Measurements from ENCODE around the gene HSPA6. TPM values are rescaled to one million over a fixed set of nuclear protein-coding genes. Genes with fewer than 3 reads are reported as not detected.

Gene HSPA6
- total RNA-seq, 1 experiment from 2014 or later, result 14.6 TPM

GRCh38 chr1:161486806-161487741 is 37.3 kb upstream of the HSPA6 start:
- no peaks in the 10 kb centered on the region for H3K27me3 ChIP-seq (ENCODE audit: low read length)
- DNase-seq, result peak; percentile 97
- H3K9ac ChIP-seq (ENCODE audit: low read length), result no peak overlapping the region
- H3K36me3 ChIP-seq (ENCODE audit: insufficient read depth, low read length), result no peaks in the 10 kb centered on the region
- H3K79me2 ChIP-seq (ENCODE audit: low read length), result no peaks in the 10 kb centered on the region
- no peaks in the 10 kb centered on the region for H3K9me3 ChIP-seq (ENCODE audit: low read length)
- H3K4me1 ChIP-seq (ENCODE audit: low read length), result peaks cover 12% of the 10 kb centered on the region
- no peak overlapping the region for H3K27ac ChIP-seq (ENCODE audit: low read length)
- H2AFZ ChIP-seq (ENCODE audit: low read length), result no peak overlapping the region
- H3K4me2 ChIP-seq (ENCODE audit: low read depth, low read length, poor library complexity, severe bottlenecking), result no peak overlapping the region
- no peaks in the 10 kb centered on the region for H4K20me1 ChIP-seq (ENCODE audit: insufficient read depth, low read depth, low read length)
- H3K4me3 ChIP-seq (ENCODE audit: low read length), result no peak overlapping the region
- H3K9me2 ChIP-seq (replicated peaks; ENCODE audit: insufficient read depth, low read length), result no peaks in the 10 kb centered on the region

GRCh38 chr1:161491472-161491871 is 32.9 kb upstream of the HSPA6 start:
- H3K27ac ChIP-seq (ENCODE audit: low read length), result no peak overlapping the region
- H3K4me1 ChIP-seq (ENCODE audit: low read length), result peaks cover 12% of the 10 kb centered on the region
- no peaks in the 10 kb centered on the region for H3K27me3 ChIP-seq (ENCODE audit: low read length)
- H3K9me3 ChIP-seq (ENCODE audit: low read length), result no peaks in the 10 kb centered on the region
- no peaks in the 10 kb centered on the region for H3K79me2 ChIP-seq (ENCODE audit: low read length)
- H3K9ac ChIP-seq (ENCODE audit: low read length), result no peak overlapping the region
- no peaks in the 10 kb centered on the region for H4K20me1 ChIP-seq (ENCODE audit: insufficient read depth, low read depth, low read length)
- no peaks in the 10 kb centered on the region for H3K36me3 ChIP-seq (ENCODE audit: insufficient read depth, low read length)
- no peak overlapping the region for H3K4me3 ChIP-seq (ENCODE audit: low read length)
- H3K9me2 ChIP-seq (replicated peaks; ENCODE audit: insufficient read depth, low read length), result no peaks in the 10 kb centered on the region
- DNase-seq, result no peak
- H3K4me2 ChIP-seq (ENCODE audit: low read depth, low read length, poor library complexity, severe bottlenecking), result no peak overlapping the region
- no peak overlapping the region for H2AFZ ChIP-seq (ENCODE audit: low read length)

- Histone ChIP-seq H3K4me3 (ENCODE audit: low read length) (no peak overlapping the region), H3K9ac (ENCODE audit: low read length) (no peak overlapping the region), H3K9me2 (replicated peaks; ENCODE audit: insufficient read depth, low read length) (no peaks in the 10 kb centered on the region), H3K27me3 (ENCODE audit: low read length) (no peaks in the 10 kb centered on the region), H3K36me3 (ENCODE audit: insufficient read depth, low read length) (no peaks in the 10 kb centered on the region), H2AFZ (ENCODE audit: low read length) (no peak overlapping the region), H3K4me1 (ENCODE audit: low read length) (peaks cover 4% of the 10 kb centered on the region), H4K20me1 (ENCODE audit: insufficient read depth, low read depth, low read length) (no peaks in the 10 kb centered on the region), H3K4me2 (ENCODE audit: low read depth, low read length, poor library complexity, severe bottlenecking) (no peak overlapping the region), H3K9me3 (ENCODE audit: low read length) (no peaks in the 10 kb centered on the region), H3K79me2 (ENCODE audit: low read length) (no peaks in the 10 kb centered on the region), H3K27ac (ENCODE audit: low read length) (no peak overlapping the region)
- no peak for DNase-seq
Measured at GRCh38 chr1:161492827-161493226, 31.5 kb upstream of the HSPA6 start.

- no peak overlapping the region for H3K9ac ChIP-seq (ENCODE audit: low read length)
- no peaks in the 10 kb centered on the region for H3K4me1 ChIP-seq (ENCODE audit: low read length)
- no peak overlapping the region for H3K4me2 ChIP-seq (ENCODE audit: low read depth, low read length, poor library complexity, severe bottlenecking)
- no peaks in the 10 kb centered on the region for H3K79me2 ChIP-seq (ENCODE audit: low read length)
- H4K20me1 ChIP-seq (ENCODE audit: insufficient read depth, low read depth, low read length), result no peaks in the 10 kb centered on the region
- no peaks in the 10 kb centered on the region for H3K9me3 ChIP-seq (ENCODE audit: low read length)
- H3K36me3 ChIP-seq (ENCODE audit: insufficient read depth, low read length), result no peaks in the 10 kb centered on the region
- H2AFZ ChIP-seq (ENCODE audit: low read length), result no peak overlapping the region
- no peak for DNase-seq
- no peak overlapping the region for H3K4me3 ChIP-seq (ENCODE audit: low read length)
- H3K27ac ChIP-seq (ENCODE audit: low read length), result no peak overlapping the region
- H3K9me2 ChIP-seq (replicated peaks; ENCODE audit: insufficient read depth, low read length), result no peaks in the 10 kb centered on the region
- no peaks in the 10 kb centered on the region for H3K27me3 ChIP-seq (ENCODE audit: low read length)
Measured at GRCh38 chr1:161494091-161494735, 30.1 kb upstream of the HSPA6 start.

- Histone ChIP-seq H4K20me1 (ENCODE audit: insufficient read depth, low read depth, low read length) (no peaks in the 10 kb centered on the region), H3K9ac (ENCODE audit: low read length) (no peak overlapping the region), H3K9me3 (ENCODE audit: low read length) (no peaks in the 10 kb centered on the region), H2AFZ (ENCODE audit: low read length) (no peak overlapping the region), H3K36me3 (ENCODE audit: insufficient read depth, low read length) (no peaks in the 10 kb centered on the region), H3K4me3 (ENCODE audit: low read length) (no peak overlapping the region), H3K79me2 (ENCODE audit: low read length) (no peaks in the 10 kb centered on the region), H3K4me1 (ENCODE audit: low read length) (peaks cover 4% of the 10 kb centered on the region; the same call in 1 of the 2 replicates), H3K27me3 (ENCODE audit: low read length) (no peaks in the 10 kb centered on the region), H3K4me2 (ENCODE audit: low read depth, low read length, poor library complexity, severe bottlenecking) (no peak overlapping the region), H3K27ac (ENCODE audit: low read length) (no peak overlapping the region), H3K9me2 (replicated peaks; ENCODE audit: insufficient read depth, low read length) (no peaks in the 10 kb centered on the region)
- DNase-seq, result no peak
Measured at GRCh38 chr1:161495490-161495889, 28.9 kb upstream of the HSPA6 start.

GRCh38 chr1:161497961-161498360 is 26.4 kb upstream of the HSPA6 start:
- no peaks in the 10 kb centered on the region for H3K79me2 ChIP-seq (ENCODE audit: low read length)
- no peaks in the 10 kb centered on the region for H4K20me1 ChIP-seq (ENCODE audit: insufficient read depth, low read depth, low read length)
- H3K4me1 ChIP-seq (ENCODE audit: low read length), result peaks cover 4% of the 10 kb centered on the region; the same call in 1 of the 2 replicates
- no peak overlapping the region for H3K4me2 ChIP-seq (ENCODE audit: low read depth, low read length, poor library complexity, severe bottlenecking)
- no peak for DNase-seq
- no peak overlapping the region for H2AFZ ChIP-seq (ENCODE audit: low read length)
- no peaks in the 10 kb centered on the region for H3K27me3 ChIP-seq (ENCODE audit: low read length)
- no peak overlapping the region for H3K4me3 ChIP-seq (ENCODE audit: low read length)
- H3K36me3 ChIP-seq (ENCODE audit: insufficient read depth, low read length), result no peaks in the 10 kb centered on the region
- H3K9ac ChIP-seq (ENCODE audit: low read length), result no peak overlapping the region
- H3K27ac ChIP-seq (ENCODE audit: low read length), result no peak overlapping the region
- H3K9me3 ChIP-seq (ENCODE audit: low read length), result no peaks in the 10 kb centered on the region
- no peaks in the 10 kb centered on the region for H3K9me2 ChIP-seq (replicated peaks; ENCODE audit: insufficient read depth, low read length)

GRCh38 chr1:161498646-161499045 is 25.7 kb upstream of the HSPA6 start:
- Histone ChIP-seq H3K27me3 (ENCODE audit: low read length) (no peaks in the 10 kb centered on the region), H3K36me3 (ENCODE audit: insufficient read depth, low read length) (no peaks in the 10 kb centered on the region), H3K4me1 (ENCODE audit: low read length) (peaks cover 4% of the 10 kb centered on the region; the same call in 1 of the 2 replicates), H3K79me2 (ENCODE audit: low read length) (no peaks in the 10 kb centered on the region), H4K20me1 (ENCODE audit: insufficient read depth, low read depth, low read length) (no peaks in the 10 kb centered on the region), H3K9me2 (replicated peaks; ENCODE audit: insufficient read depth, low read length) (no peaks in the 10 kb centered on the region), H3K9me3 (ENCODE audit: low read length) (no peaks in the 10 kb centered on the region), H3K27ac (ENCODE audit: low read length) (no peak overlapping the region), H3K9ac (ENCODE audit: low read length) (no peak overlapping the region), H3K4me2 (ENCODE audit: low read depth, low read length, poor library complexity, severe bottlenecking) (no peak overlapping the region), H3K4me3 (ENCODE audit: low read length) (no peak overlapping the region), H2AFZ (ENCODE audit: low read length) (no peak overlapping the region)
- no peak for DNase-seq
